Stimulated activated CD4-positive, alpha-beta T cell treated with anti-CD3 and anti-CD28 coated beads, Interleukin-1b, Interleukin-23, amount 100 ng/mL, for 1 hour (primary cell): Measurements from ENCODE around the gene ZNF790.

Experiments used
- DNase-seq, 2 donors: peaks; one replicate each; pipeline ENCODE4 v3.0.0-alpha.2; 2020; ENCODE audit warnings: low read depth in 2 of 2

ZNF790 gene

DNA sequence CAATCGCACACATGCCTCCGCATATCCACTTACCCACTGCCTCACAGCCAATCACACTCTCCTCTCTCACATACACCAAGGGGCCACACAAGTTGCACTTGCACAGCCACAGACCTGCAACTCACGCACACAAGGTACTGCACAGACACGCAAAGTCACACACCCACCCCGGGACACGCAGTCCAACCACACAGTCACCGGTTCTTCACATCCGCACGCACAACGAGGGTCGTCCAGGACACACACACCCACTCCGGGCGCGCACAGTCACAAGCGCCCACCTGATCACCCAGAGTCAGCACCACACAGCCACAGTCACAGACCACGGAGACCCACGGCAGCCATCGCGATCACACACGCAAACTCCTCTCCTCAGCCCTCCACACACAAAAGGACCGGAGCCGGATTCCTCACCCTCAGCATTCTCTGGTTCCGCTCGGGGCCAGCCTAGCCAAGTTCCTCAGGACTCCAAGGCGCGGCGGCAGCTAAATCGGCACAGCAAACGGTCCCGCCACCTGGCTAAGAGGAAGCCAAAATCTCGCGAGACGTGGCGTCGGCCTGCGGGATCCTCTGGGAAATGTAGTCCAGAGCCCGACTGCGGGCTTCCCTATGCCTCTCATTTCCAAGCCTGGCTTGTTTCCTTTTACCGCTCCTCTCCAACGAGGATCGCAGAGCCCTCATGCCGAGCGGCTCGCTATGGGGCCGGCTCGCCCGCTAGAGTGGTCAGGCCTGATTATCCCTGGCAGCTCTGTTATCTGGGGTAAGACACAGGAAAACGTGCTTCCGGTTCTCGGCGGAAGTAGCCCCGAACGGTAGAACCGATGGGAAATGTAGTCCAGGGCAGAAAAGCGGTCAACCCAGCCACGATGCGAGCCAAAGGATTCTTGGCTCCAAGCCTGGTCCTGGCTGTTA, 65.6 kb downstream of the ZNF790 start, which contains the start of gene ZNF850:
Gene ZNF850, minus strand, starts transcription at position 497 of the 912 bp plus-strand sequence. CDS start 10,201 bp downstream, outside the sequence.
- peak; percentile 83 to 85 for DNase-seq

GRCh38 chr19:36771261-36772231, 66.6 kb downstream of the ZNF790 start:
- no peak for DNase-seq
